Ishikawa (cell line): Measurements from ENCODE around the gene IGFBP4.

Source experiments
- CEBPB ChIP-seq: IDR thresholded peaks from 2 replicates; pipeline ENCODE4 v1.6.1; 2012
- EP300 ChIP-seq: IDR thresholded peaks from 2 replicates; pipeline ENCODE4 v1.6.1; 2012; ENCODE audit warnings: borderline replicate concordance
- MAX ChIP-seq: IDR thresholded peaks from 2 replicates; pipeline ENCODE4 v1.6.1; 2012
- TAF1 ChIP-seq: IDR thresholded peaks from 2 replicates; pipeline ENCODE4 v1.6.1; 2012; ENCODE audit warnings: low read depth, mild to moderate bottlenecking
- ZBTB7A ChIP-seq: IDR thresholded peaks from 2 replicates; pipeline ENCODE4 v1.6.1; 2012; ENCODE audit warnings: low read depth
- TF ChIP-seq, protein P1 (sequence below): IDR thresholded peaks from 2 replicates; pipeline ENCODE4 v1.6.1; 2012

- TF ChIP-seq MAX (no peak), CEBPB (no peak), EP300 (no peak), ZBTB7A (no peak), TAF1 (no peak)
- TF ChIP-seq, protein P1, sequence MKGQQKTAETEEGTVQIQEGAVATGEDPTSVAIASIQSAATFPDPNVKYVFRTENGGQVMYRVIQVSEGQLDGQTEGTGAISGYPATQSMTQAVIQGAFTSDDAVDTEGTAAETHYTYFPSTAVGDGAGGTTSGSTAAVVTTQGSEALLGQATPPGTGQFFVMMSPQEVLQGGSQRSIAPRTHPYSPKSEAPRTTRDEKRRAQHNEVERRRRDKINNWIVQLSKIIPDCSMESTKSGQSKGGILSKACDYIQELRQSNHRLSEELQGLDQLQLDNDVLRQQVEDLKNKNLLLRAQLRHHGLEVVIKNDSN: no peak
Measured at GRCh38 chr17:40461732-40462342, 18.6 kb downstream of the IGFBP4 start.
